GM18868 (cell line): ENCODE data around the gene EPC1.
"Not testable (repeated sequence)": the region's sequence is repeated elsewhere in the genome, so short reads cannot be mapped to it uniquely, and the experiment has no call there.

Experiments
- ATAC-seq: cut with Tn5 transposase; IDR thresholded peaks from one replicate; pipeline ENCODE4 v1.9.1; 2021; ENCODE audit warnings: mild to moderate bottlenecking, moderate library complexity; ENCODE audit not compliant: unreplicated experiment

The EPC1 gene

GRCh38 chr10:32346551-32347362 is at the start of gene EPC1:
Gene EPC1, minus strand, starts transcription at chr10:32347158. Its CDS starts 243 bp downstream, at chr10:32346915.
- ATAC-seq, result peak; percentile 61

GRCh38 chr10:32393911-32394310 is 47.0 kb upstream of the EPC1 start:
- ATAC-seq, result no peak

- ATAC-seq, result not testable (repeated sequence)
Measured at GRCh38 chr10:32392284-32392683, 45.3 kb upstream of the EPC1 start.

GRCh38 chr10:32390193-32390592 is 43.2 kb upstream of the EPC1 start:
- no peak for ATAC-seq

- ATAC-seq, result no peak
Measured at GRCh38 chr10:32388258-32389027, 41.5 kb upstream of the EPC1 start.

- ATAC-seq, result no peak
Measured at GRCh38 chr10:32386623-32387260, 39.8 kb upstream of the EPC1 start.

GRCh38 chr10:32384171-32384570 is 37.2 kb upstream of the EPC1 start:
- no peak for ATAC-seq

- no peak for ATAC-seq
Measured at GRCh38 chr10:32381165-32381564, 34.2 kb upstream of the EPC1 start.

- ATAC-seq, result no peak
Measured at GRCh38 chr10:32379950-32380551, 33.1 kb upstream of the EPC1 start.

GRCh38 chr10:32379318-32379949 is 32.5 kb upstream of the EPC1 start:
- ATAC-seq, result peak; percentile 22

- peak; percentile 93 for ATAC-seq
Measured at GRCh38 chr10:32378363-32379317, 31.7 kb upstream of the EPC1 start.

GRCh38 chr10:32377458-32378259 is 30.7 kb upstream of the EPC1 start:
- ATAC-seq, result peak; percentile 38

GRCh38 chr10:32376771-32377170 is 29.8 kb upstream of the EPC1 start:
- ATAC-seq, result no peak

- ATAC-seq, result no peak
Measured at GRCh38 chr10:32376097-32376496, 29.1 kb upstream of the EPC1 start.

- no peak for ATAC-seq
Measured at GRCh38 chr10:32375631-32376030, 28.7 kb upstream of the EPC1 start.

GRCh38 chr10:32374605-32375004 is 27.6 kb upstream of the EPC1 start:
- no peak for ATAC-seq

- ATAC-seq, result no peak
Measured at GRCh38 chr10:32373496-32373895, 26.5 kb upstream of the EPC1 start.

- ATAC-seq, result no peak
Measured at GRCh38 chr10:32373031-32373430, 26.1 kb upstream of the EPC1 start.
